ENCODE data around the gene CMSS1.
A peak's percentile ranks its signal among the peaks of the same experiment; 100 is the strongest.

CMSS1 gene

GRCh38 chr3:100001526-100002270 is 184.0 kb downstream of the CMSS1 start:
- no peak for DNase-seq

- no peak for DNase-seq
These were observed 185.1 kb downstream of the CMSS1 start for GRCh38 chr3:100002599-100003350.

- no peak for DNase-seq
These were observed 186.2 kb downstream of the CMSS1 start for GRCh38 chr3:100003609-100004503.

- DNase-seq = no peak
These were observed 187.3 kb downstream of the CMSS1 start for GRCh38 chr3:100004931-100005330.

- DNase-seq = no peak
These were observed 188.2 kb downstream of the CMSS1 start for GRCh38 chr3:100005665-100006393.

GRCh38 chr3:100006570-100007271 is 189.1 kb downstream of the CMSS1 start:
- peak in 1 of 5 experiments; percentile 18 for DNase-seq

GRCh38 chr3:100007313-100007712 is 189.7 kb downstream of the CMSS1 start:
- no peak for DNase-seq

- DNase-seq = no peak
These were observed 190.5 kb downstream of the CMSS1 start for GRCh38 chr3:100008081-100008698.

GRCh38 chr3:100009276-100010086 is 191.8 kb downstream of the CMSS1 start:
- DNase-seq = no peak

- no peak for DNase-seq
These were observed 192.4 kb downstream of the CMSS1 start for GRCh38 chr3:100010087-100010417.

GRCh38 chr3:100018806-100019205 is 201.1 kb downstream of the CMSS1 start:
- DNase-seq = peak in 1 of 5 experiments; percentile 52

GRCh38 chr3:100019719-100020118 is 202.1 kb downstream of the CMSS1 start:
- no peak for DNase-seq

- no peak for DNase-seq
These were observed 203.4 kb downstream of the CMSS1 start for GRCh38 chr3:100020876-100021644.

GRCh38 chr3:100022506-100022905 is 204.8 kb downstream of the CMSS1 start:
- no peak for DNase-seq

- no peak for DNase-seq
These were observed 205.5 kb downstream of the CMSS1 start for GRCh38 chr3:100023150-100023549.

GRCh38 chr3:100023595-100023994 is 205.9 kb downstream of the CMSS1 start:
- DNase-seq = no peak

GRCh38 chr3:100024520-100025303 is 207.1 kb downstream of the CMSS1 start:
- no peak for DNase-seq

- no peak for DNase-seq
These were observed 209.7 kb downstream of the CMSS1 start for GRCh38 chr3:100027321-100027720.

GRCh38 chr3:100029052-100029451 is 211.4 kb downstream of the CMSS1 start:
- no peak for DNase-seq
